HG02588 (cell line): ENCODE data around the gene TBCA.
"Not testable (repeated sequence)": the region's sequence is repeated elsewhere in the genome, so short reads cannot be mapped to it uniquely, and the experiment has no call there.

Experiments
- ATAC-seq: cut with Tn5 transposase; IDR thresholded peaks from one replicate; pipeline ENCODE4 v1.9.1; 2021; ENCODE audit warnings: mild to moderate bottlenecking, moderate library complexity; ENCODE audit not compliant: unreplicated experiment

Gene TBCA

DNA sequence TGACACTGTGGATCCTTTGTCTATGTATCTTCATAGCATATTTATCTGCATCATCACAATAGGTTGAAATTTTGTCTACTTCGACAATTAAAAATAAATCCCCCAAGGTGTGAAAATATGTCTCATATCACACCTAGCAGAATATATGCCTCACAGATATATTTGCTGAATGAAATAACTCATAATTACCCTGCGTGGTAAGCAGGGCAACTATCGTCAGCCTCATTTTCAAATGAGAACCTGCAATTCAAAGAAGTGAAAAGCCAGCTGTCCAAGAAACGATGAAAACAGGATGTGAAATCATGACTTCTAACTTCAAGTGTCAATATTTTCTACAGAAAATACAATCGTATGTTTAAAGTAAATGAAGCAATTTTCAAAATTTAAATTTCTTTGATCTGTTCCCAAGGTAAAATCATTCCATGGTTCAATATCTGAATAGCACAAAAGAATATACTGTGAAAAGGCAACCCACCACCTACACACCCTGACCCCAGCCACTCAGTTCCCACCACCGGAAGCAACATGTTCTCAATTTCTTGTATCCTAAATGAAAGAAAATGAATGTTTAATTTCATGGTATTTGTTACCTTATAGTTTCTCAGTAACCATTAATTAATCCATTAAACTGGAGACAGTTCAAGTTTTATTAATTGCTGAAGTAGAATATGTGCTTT is 57.1 kb downstream of the TBCA start:
- ATAC-seq: peak; percentile 66

- ATAC-seq: no peak
Observed at GRCh38 chr5:77709993-77710685, 66.0 kb downstream of the TBCA start.

GRCh38 chr5:77709340-77709739 is 66.8 kb downstream of the TBCA start:
- no peak for ATAC-seq

DNA sequence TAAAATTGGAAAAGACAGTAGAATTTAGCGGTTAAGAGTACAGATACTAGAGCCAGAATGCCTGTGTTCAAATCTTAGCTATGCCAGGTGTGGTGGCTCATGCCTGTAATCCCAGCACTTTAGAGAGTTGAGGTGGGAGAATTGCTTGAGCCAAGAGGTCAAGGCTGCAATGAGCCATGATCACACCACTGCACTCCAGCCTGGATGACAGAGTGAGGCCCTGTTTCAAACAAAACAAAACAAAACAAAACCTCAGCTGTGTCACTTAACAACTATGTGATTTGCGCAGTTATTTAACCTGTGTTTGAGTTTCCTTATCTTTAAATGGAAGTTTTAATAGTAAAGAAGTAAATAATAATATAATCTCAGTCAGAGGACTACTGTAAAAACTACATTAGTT is 68.3 kb downstream of the TBCA start:
- ATAC-seq: no peak

DNA sequence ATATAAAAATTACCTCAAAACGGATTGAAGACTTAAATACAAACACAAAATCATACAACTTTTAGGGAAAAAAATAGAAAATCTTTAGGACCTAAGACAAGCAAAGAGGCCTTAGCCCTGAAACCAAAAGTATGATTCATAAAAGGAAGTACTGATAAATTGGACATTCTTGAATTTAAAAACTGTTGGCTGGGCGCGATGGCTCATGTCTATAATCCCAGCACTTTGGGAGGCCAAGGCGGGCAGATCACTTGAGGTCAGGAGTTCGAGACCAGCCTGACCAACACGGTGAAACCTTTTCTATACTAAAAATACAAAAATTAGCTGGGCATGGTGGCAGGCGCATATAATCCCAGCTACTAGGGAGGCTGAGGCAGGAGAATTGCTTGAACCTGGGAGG is 76.6 kb downstream of the TBCA start:
- not testable (repeated sequence) for ATAC-seq

- no peak for ATAC-seq
Observed at GRCh38 chr5:77698920-77699319, 77.2 kb downstream of the TBCA start.

GRCh38 chr5:77697692-77698091 is 78.4 kb downstream of the TBCA start:
- no peak for ATAC-seq

DNA sequence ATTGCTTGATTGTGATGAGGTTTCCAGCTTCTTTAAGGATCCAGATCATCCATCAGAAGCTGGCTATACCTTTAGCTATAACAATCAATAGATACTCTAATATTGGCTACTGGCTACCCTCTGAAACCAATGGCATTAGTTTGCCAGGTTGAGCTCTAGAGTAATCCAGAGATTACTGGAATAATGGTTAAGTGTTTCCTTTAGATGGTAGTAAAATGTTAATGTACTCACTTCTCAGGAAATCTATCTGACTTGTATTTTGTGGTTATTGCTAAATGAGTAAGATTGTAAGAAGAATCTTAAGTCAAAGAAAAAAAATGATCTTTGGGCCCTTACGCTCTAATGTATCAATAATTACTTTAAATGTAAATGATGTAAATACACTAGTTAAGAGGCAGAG is 80.0 kb downstream of the TBCA start:
- ATAC-seq: no peak

- ATAC-seq: no peak
Observed at GRCh38 chr5:77693913-77694312, 82.2 kb downstream of the TBCA start.

GRCh38 chr5:77683171-77683732 is 92.9 kb downstream of the TBCA start:
- no peak for ATAC-seq

DNA sequence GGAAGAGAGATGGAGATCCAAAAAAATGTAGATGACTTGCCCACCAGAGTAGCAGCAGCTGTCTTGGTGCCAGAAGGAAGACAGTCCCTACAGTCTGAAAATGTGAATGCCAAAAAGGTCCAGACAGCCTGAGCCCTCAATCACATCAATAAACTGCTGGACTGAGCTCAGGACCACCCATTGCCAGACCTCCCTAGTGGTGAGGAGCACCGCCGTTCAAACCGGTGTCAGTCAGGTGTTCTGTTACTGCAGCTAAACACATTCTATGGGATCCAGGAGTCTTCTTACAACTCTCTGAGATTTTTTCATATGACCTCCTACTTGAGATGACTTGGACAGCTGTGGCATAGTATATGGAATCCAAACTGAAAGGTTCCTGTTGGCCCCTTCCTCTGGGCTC is 105.6 kb downstream of the TBCA start:
- no peak for ATAC-seq

- ATAC-seq: no peak
Observed at GRCh38 chr5:77669677-77670076, 106.5 kb downstream of the TBCA start.

GRCh38 chr5:77663090-77663863 is 112.9 kb downstream of the TBCA start:
- no peak for ATAC-seq

DNA sequence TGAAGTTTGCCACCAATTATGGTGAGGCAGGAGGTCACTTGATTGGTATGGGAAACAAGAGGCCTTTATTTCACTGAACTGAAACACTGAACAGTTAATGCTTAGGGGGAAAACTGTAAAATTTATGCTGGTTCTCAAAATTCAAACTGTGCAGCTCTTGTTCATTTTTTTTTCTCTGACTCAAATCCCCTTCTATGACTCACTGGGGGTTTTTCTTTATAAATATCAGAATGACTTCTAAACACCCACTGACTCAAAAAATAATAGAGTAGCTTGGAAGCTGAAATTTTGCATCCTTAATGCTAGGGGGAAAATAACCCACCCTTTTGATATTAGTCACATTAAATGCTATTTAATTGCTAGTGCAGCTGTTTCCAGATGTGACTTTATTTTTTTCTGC is 113.5 kb downstream of the TBCA start:
- no peak for ATAC-seq

- no peak for ATAC-seq
Observed at GRCh38 chr5:77658662-77659061, 117.5 kb downstream of the TBCA start.

- ATAC-seq: no peak
Observed at GRCh38 chr5:77651343-77651742, 124.8 kb downstream of the TBCA start.

DNA sequence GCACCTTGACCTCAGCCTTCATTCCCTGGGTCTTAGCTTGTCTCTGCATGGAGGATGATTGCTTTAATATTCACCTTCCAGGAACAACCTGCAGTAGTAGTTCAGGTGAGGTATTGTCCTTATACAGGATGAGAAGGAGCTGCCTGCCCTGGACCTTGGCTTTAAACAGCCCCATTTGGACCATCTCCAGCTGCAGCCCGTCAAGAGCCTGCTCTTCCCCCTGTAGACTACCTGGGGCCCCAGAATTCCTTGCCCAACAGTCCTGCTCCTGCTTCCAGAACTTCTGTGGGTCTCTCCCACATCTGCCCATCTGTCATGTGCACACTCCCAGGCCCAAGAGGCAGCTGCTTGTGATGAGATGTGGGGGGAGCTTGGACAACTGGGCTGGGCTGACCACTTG is 125.5 kb downstream of the TBCA start:
- ATAC-seq: no peak

DNA sequence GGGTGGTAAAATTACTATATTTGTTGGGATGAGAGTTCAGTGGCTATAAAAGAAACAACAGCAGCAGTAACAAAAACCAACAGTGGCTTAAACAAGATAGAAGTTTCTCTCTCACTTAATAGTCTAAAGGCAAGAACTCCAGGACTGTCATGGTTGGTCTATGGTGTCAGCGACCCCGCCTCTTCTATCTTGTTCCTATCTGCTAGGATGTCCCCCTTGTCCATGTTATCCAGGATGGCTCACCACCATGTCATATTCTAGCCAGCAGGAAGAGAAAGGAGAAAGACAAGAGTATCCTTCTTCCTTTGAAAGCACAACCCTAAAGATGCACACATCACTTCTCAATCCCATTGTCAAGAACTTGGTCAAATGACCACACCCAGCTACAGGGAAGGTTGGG is 126.4 kb downstream of the TBCA start:
- no peak for ATAC-seq

DNA sequence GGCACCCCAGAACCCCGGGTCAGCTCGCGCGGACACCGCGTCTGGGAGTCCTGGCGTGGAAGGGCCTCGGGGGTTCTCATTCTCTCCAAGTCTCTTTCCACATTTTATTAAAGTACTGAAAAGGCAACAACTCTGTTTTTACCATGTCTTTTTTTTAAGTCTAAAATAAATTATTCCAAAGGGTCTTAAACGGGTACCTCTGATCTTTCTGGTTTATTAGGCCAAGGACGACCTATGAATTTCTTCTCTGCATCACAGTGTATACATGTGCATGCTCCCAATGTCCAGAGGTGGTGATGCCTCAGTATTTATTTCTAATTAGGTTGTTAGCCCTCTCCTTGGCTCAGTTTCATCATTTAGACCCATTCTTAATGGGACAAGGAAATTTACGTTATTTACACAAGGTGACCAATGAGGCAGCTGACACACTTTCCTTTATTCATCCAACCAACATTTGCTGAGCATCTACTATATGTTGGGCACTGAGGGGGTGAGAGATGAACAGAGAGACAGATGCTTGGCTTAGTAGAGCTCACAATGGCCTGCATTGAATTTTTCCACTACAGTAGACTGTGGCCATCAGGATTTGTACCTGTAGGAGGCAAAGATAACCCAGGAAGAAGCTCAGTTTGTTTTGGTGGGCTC is 130.0 kb downstream of the TBCA start:
- no peak for ATAC-seq

DNA sequence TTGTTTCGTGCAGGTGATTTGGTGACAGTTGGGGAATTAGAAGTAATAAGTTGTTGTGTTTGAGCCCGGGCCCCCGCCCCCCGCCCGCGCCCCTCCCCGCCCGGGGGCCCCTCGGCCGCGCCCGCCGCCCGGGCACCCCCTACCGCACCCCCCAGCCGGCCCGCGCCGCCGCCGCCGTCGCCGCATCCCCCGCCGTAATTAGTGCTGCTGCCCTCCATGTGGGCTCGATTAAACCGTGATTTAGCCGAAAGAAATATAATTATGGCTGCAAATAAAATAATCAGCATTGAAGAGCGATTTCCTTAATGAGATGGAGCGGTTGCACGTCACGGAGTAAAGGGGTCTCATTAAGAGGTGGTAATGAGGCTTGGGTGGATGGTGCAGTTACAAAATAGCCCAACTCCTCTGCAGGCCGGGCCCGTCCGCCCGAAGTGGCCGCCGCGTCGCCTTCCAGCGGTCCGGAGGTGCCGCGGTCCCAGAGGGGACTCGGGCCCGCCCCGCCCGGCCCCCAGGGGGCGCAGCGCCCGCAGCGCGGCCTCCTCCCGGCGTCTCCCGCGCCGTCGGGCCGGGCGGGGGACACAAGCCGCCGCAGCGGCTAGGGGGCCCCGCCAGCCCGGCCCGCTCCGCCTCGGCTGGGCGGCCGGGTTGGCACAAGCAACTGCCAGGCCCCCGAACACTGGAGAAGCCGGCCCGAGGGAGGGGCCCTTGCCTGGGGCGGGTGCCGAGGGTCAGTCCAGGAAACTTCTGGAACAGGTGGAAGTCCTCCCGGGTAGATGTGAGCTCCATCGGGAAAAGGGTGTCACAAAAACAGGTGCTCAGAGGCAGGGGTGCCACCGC is 130.8 kb downstream of the TBCA start:
- peak; percentile 82 for ATAC-seq
